ENCODE results near the gene ZNF417. TPM values are rescaled to one million over a fixed set of nuclear protein-coding genes. Genes with fewer than 3 reads are reported as not detected.

The ZNF417 gene
- total and polyA plus RNA-seq, 2 donors (not counting 3 experiments of a cell fraction or from before 2014, with no cell fraction given): 3.1 to 17.8 TPM

DNA sequence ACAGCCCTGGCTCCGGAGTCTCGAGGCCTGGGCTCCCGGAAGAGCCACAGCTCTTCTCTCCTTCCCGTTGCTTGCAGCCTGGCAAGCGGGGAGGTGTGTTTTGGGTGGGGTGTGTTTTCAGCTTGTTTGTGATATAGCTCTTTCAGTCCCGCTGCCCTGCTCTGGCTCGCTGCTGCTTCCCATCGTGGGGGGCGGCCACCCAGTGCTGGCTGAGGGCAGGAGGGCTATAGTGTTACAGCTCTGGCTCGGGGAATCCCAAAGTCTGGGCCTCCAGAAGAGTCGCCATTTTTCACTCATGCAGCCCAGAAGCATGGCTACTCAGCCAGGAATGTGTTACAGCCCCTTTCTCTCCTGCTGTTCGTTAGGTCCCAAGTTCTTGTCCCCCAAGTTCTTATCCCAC, 33.3 kb upstream of the ZNF417 start:
- Histone ChIP-seq H3K27ac (ENCODE audit: insufficient read depth, low read depth, low read length) (no peak overlapping the region), H3K4me1 (ENCODE audit: control insufficient read depth, extremely low read depth, insufficient read depth, low read length) (peaks cover 5% of the 10 kb centered on the region), H3K9me3 (replicated peaks; ENCODE audit: control insufficient read depth, insufficient read depth, low read length) (no peaks in the 10 kb centered on the region), H3K36me3 (ENCODE audit: control insufficient read depth in 2 of 2, extremely low read depth in 1 of 2, insufficient read depth in 2 of 2, low read length in 2 of 2) (no peaks in the 10 kb centered on the region), H3K4me3 (replicated peaks in 1 of 3; ENCODE audit: insufficient read depth in 1 of 3, low read depth in 1 of 3, low read length in 3 of 3) (no peak overlapping the region), H2AFZ (ENCODE audit: low read depth, low read length) (no peak overlapping the region), H3K9ac (replicated peaks; ENCODE audit: extremely low read depth, insufficient read depth, low read length) (no peak overlapping the region), H3K79me2 (ENCODE audit: control insufficient read depth, insufficient read depth, low read length) (no peaks in the 10 kb centered on the region), H3K9me1 (replicated peaks; ENCODE audit: control insufficient read depth, extremely low read depth, insufficient read depth, low read length) (no peaks in the 10 kb centered on the region), H3K4me2 (ENCODE audit: insufficient read depth, low read length) (no peak overlapping the region), H3K27me3 (ENCODE audit: control insufficient read depth in 2 of 2, insufficient read depth in 2 of 2, low read length in 2 of 2) (no peaks in the 10 kb centered on the region), H4K20me1 (replicated peaks; ENCODE audit: control insufficient read depth, extremely low read depth, insufficient read depth, low read length) (no peaks in the 10 kb centered on the region)
- no TSS peak for BruUV-seq (replicated peaks)
- no peak for FAIRE-seq
- TF ChIP-seq, protein P1, sequence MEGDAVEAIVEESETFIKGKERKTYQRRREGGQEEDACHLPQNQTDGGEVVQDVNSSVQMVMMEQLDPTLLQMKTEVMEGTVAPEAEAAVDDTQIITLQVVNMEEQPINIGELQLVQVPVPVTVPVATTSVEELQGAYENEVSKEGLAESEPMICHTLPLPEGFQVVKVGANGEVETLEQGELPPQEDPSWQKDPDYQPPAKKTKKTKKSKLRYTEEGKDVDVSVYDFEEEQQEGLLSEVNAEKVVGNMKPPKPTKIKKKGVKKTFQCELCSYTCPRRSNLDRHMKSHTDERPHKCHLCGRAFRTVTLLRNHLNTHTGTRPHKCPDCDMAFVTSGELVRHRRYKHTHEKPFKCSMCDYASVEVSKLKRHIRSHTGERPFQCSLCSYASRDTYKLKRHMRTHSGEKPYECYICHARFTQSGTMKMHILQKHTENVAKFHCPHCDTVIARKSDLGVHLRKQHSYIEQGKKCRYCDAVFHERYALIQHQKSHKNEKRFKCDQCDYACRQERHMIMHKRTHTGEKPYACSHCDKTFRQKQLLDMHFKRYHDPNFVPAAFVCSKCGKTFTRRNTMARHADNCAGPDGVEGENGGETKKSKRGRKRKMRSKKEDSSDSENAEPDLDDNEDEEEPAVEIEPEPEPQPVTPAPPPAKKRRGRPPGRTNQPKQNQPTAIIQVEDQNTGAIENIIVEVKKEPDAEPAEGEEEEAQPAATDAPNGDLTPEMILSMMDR (IDR thresholded peaks at IDR 0.05; ENCODE audit: extremely low read depth in 1 of 2, insufficient read depth in 1 of 2, low read depth in 1 of 2, low read length in 2 of 2): no peak
- TF ChIP-seq EZH2 (IDR thresholded peaks at IDR 0.05; ENCODE audit: borderline replicate concordance, low read depth, low read length, severe bottlenecking) (no peak), JUN (IDR thresholded peaks at IDR 0.05; ENCODE audit: borderline replicate concordance, insufficient read depth, insufficient read length, low read depth) (no peak), GATA2 (IDR thresholded peaks at IDR 0.05; ENCODE audit: insufficient read depth, insufficient read length, low read depth, low read length) (no peak), MYC (IDR thresholded peaks at IDR 0.05; ENCODE audit: low read depth, low read length) (no peak), POLR2AphosphoS5 (IDR thresholded peaks at IDR 0.05; ENCODE audit: insufficient read depth, low read depth, low read length) (no peak), FOS (IDR thresholded peaks at IDR 0.05; ENCODE audit: borderline replicate concordance, insufficient read depth, low read length) (no peak), POLR2A (IDR thresholded peaks at IDR 0.05; ENCODE audit: low read depth, low read length) (no peak)
- TF ChIP-seq, protein P2, sequence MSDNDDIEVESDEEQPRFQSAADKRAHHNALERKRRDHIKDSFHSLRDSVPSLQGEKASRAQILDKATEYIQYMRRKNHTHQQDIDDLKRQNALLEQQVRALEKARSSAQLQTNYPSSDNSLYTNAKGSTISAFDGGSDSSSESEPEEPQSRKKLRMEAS (IDR thresholded peaks at IDR 0.05; ENCODE audit: insufficient read depth, insufficient read length): no peak
- intact Hi-C loops (cut with micrococcal nuclease) (loop anchor here (10.0 kb wide), 1 partner anchor 205 kb away; the partner anchor contains the start of gene ZNF329), dilution Hi-C loops (cut with MboI; ENCODE audit: extremely low pct_ligation_motif_present, low sequenced_read_pairs) (no loop called here)
- ChIA-PET CTCF (interaction anchor here (0.8 kb wide), 1 partner anchor 36 kb away, joined by 3 read pairs; no protein-coding TSS in a partner anchor), POLR2A (no interaction called here)
- DNase-seq (ENCODE audit: low read depth, low spot score): no peak

All from endothelial cell of umbilical vein (primary cell).